T-helper 9 cell (primary cell): ENCODE results near the gene RGS12.

ENCODE experiments used
- DNase-seq: peaks from one replicate; pipeline ENCODE4 v3.0.0-alpha.2; 2020

The RGS12 gene

DNA sequence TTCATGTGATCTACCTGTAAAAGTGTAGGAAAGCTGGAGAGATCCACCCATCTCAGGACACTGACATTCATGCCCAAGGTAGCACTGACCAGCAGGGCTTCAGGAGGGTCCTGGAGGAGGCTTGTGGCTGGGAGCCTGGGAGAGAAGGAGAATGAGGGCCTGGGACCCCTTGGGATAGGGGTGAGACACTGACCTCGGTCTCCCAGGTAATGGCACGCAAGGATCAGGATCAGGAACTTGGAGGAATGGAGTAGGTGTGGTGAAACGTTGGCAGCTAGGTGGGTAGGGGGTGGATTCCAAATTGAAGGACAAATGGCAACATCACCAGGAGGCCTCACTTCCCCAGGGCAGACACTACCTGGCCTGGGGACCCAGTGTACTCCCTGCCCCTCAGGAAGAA is 12.4 kb upstream of the RGS12 start:
- DNase-seq: no peak

DNA sequence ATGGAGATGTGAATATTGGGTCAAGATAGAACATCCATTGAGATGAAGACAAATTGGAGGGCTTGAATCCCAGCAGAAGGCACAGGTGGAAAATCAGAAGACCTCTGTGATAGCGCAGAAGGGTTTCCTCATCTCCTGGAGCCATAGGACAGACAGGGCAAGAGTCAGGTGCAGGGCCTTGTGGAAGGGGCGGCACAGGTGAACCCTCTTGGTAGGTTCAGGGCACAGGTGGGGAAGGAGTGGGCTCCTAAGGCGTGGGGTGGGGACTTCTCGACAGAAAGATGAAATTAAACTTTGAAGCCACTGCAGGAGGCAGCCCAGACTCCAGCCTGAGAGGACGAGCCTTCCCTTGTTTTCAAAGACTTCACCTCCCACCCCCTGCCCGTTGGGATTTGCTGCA is 9.3 kb upstream of the RGS12 start:
- DNase-seq: no peak

- no peak for DNase-seq
These were observed 8.9 kb upstream of the RGS12 start for GRCh38 chr4:3283916-3284315.

DNA sequence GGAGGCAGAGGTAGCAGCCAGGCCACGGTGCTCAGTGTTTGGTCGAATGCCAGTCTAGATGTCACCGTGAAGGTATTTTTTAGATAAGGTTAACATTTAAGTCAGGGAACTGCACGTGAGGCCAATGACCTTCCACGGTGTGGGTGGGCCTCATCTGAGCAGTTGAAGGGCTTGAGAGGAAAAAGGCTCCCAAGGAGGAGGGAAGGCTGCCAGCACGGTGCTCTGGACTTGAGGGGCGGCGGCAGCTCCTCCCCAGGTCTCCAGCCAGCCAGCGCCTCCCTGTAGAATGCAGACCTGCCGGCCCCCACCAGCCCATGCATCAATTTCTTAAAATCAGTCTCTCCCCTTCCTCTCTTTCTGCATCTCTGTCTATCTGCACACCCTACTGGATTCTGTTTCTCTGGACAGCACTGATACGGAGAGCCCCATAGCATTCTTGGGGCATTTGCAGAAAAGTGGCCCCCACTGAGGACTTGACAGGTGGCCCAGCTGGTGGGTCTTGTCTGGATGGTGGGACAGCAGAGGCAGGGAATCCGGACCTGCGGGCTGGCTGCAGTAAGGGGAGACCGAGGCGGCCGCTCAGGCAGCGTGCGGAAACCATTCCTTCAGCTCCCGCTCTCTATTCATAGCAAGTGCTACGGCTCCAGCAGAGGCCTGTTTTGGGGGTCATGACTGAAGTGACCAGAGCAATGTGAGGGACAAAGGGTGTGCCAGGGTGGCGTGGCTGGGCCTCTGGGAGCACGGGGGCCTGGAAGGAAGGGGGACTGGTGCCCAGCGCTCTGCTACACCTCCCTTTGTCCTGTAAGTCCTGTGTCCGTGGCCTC is 7.9 kb upstream of the RGS12 start:
- DNase-seq: no peak

DNA sequence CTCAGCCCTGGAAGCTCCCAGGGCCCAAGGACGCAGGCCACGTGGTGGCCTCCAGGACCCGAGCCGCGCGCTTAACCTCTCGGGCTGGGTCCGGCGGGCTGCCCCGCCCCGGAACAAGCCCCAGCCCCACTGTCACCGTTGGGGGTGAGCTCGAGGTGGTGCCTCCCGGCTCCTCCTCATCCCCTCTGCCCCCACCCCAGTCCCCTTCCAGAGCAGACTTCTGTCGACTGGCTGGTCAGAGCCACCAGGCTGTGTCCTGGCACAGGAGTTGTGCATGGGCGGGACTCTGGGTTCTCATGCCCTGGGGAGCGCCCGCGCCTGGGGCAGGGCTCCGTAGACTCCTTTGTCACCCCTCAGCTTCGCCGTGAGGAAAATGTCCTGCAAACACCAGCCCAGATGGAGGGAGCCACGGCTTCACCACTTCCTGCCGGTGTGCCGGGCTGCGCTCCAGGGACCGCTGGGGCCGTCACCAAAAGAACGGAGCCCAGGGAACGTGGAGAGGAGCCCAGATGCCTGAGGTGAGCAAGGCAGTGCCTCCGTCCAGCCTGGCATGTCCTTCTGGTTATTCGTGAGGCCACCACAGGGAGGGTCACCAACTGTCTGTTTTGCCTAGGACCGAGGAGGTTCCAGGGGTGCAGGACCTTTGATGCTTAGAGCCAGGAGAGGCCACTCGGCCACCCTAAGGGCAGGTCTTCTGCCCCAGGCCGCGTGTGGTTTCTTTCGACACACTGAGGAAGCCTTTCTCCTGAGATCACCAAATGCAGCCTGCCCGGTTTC is 7.1 kb upstream of the RGS12 start:
- no peak for DNase-seq

DNA sequence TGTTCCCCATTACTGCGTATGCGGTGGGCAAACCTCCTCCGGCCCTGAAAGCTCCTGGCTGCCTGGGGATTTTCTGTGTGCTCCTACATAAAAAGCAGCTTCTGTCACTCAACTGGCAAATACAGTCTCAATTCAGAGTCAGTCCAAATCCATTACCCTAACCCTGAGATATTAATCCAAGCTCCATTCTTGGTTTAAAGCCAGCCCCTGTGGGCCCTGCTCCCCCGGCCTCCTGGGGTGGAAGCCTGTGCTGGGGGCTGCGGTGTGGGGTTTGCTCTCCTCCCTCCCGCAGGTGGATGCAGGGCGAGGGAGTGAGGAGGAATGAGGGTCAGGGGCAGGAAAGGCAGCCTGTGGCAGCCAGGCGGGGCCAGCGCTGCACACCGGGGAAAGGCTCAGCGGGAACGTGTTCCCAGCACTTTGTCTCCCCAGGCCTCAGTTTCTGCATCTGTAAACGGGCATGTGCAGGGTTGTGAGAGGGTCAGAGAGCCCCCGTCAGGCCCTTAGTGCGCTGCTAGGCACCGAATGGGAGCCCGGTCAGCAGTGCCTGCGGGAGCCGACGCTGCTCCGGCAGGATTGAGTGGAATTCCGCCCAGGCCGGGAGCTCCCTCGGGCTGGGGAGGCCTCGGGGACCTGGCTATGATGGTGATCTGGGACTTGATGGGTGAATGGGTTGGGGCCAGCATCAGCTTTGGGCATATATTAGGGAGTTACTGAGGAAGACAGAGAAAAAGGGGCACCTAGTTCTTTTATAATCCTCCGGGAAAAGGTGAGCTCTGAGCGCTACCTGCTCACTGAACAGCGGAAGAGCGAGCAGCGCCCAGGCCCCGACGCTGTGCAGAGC is 6.3 kb upstream of the RGS12 start:
- DNase-seq: no peak

GRCh38 chr4:3287271-3287971 is 5.4 kb upstream of the RGS12 start:
- DNase-seq: no peak

DNA sequence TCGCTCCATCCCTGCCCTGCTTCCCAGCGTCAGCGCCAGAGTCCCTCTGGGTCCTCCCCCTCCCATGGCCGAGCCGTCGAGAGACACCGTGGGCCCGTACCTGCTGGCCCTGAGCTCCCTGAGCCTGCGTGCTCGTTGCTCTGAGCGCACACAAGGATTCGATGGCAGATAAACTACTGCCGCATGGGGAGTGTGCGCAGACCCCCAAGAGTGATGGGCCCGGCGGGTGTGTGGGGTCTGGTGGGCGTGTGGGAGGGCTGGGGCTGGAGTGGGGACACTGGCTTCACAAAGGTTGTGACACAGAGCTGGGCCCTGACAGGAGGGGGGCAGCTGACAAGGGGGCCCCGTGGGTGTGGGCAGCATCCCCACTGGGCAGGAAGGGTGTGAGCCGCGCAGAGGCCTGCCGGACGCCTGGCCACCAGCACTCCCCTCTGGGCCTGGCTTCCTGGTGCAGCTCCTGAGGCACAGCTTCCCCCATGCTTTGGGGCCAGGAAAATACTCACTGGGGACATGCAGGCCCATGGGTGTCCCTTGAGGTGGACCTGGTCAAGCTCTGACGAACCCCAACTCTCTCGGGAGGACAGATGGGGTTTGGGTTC is 4.8 kb upstream of the RGS12 start:
- no peak for DNase-seq

DNA sequence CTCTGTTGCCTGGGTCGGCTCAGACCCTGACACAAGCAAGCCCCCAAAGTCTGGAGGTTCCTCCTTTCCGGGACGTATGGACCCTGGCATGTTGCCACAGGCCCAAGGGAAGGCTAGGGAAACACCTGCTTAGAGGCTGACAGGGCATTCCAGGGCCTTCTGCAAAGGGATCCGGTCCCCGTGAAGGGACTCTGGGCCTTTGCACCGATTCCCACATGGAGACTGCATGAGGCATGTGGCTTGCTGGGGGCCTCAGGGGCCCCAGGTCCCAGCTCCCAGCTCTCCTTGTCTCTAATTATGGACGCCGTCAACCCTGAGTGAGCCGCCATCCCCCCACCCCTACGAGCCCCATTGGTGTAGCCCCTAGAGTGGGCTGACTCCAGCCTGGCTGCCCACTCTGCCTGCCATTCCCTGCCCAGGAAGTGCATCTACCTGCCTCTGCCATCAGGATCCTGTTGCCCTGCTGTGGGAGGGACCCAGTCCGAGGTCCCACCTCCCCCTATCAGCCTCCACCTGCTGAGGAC is 4.2 kb upstream of the RGS12 start:
- no peak for DNase-seq

GRCh38 chr4:3290476-3290875 is 2.3 kb upstream of the RGS12 start:
- no peak for DNase-seq

DNA sequence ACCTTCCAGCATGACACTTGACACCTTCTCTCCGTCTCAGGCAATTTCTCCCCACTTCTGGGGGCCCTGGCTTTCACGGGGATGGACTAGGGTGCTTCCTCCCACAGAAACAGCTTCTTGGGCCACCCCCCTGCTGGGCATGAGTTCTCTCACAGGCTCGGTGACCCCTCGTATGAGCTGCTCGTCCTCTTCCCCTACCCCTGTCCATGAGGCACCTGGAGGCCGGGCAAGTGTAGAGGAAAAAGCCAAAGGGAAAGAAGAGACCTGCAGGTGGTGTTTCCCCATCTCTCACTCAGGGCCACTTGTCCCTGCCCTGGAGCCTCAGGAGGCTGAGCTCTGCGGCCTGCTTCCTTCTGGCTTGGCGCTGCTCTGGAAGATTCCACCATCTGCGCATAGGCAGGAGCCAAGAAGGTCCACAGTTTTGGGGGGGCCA is 1.9 kb upstream of the RGS12 start:
- DNase-seq: no peak

DNA sequence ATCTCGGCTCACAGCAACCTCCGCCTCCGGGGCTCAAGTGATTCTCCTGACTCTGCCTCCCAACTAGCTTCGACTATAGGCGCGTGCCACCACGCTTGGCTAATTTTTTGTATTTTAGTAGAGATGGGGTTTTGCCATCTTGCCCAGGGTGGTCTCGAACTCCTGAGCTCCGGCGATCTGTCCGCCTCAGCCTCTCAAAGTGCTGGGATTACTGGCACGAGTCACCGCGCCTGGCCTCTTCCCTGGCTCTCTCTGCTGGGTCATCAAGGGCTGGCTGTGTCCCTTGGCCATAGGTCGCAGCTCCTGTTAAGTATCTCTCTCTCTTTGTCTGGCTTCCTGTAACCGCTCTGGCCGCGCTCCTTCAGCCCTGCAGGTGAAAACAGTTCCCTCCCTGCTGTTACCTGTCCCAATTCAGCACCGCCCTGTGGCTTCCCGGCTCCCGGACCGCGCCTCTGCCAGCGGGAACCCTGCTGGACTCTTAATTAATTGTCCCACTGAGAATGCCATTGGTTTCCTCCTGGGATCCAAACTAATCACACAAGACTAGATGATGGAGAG is 1.3 kb upstream of the RGS12 start:
- DNase-seq: no peak

- DNase-seq: no peak
These were observed 751 bp upstream of the RGS12 start for GRCh38 chr4:3291969-3292570.

- no peak for DNase-seq
These were observed 875 bp downstream of the RGS12 start for GRCh38 chr4:3293401-3294391.

DNA sequence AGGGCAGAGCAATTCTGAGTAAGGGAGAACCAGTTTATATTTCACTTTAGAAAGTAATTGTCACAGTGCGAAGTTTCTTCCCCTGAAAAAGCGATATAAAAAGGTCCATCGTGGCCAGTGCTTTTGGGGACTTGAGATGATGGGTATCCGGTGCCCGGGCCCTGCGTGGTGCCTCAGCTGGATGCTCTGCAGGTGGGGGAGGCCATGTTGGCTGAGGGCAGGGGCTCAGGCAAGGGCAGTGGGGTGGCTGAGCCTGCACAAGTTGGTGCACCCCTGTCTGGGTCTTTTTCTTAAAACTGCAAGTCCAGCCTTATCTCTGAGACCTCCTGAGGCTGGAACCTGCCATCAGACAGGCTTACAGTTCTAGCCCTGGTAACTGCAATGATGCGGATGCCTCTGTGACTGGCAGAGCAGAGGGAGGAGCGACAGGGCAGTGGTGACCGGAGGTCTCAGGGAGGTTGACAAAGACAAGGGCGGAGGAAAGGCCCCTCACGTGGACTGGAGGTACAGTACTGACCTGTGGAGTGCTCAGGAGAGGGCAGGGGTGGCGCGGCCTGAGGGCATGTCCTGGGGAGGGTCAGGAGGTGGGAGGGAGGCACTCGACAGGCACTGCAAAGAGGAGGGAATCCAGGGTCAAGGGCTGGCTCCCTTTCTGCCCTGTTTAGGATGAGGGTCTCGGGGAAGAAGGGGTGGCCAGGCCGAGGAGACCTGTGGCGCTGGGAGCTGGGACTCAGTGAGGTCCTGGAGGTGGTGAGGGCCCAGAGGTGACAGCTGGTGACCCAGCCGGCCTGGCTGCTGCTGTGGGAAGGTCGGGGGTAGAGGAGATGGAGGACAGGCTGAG is 1.8 kb downstream of the RGS12 start:
- no peak for DNase-seq

DNA sequence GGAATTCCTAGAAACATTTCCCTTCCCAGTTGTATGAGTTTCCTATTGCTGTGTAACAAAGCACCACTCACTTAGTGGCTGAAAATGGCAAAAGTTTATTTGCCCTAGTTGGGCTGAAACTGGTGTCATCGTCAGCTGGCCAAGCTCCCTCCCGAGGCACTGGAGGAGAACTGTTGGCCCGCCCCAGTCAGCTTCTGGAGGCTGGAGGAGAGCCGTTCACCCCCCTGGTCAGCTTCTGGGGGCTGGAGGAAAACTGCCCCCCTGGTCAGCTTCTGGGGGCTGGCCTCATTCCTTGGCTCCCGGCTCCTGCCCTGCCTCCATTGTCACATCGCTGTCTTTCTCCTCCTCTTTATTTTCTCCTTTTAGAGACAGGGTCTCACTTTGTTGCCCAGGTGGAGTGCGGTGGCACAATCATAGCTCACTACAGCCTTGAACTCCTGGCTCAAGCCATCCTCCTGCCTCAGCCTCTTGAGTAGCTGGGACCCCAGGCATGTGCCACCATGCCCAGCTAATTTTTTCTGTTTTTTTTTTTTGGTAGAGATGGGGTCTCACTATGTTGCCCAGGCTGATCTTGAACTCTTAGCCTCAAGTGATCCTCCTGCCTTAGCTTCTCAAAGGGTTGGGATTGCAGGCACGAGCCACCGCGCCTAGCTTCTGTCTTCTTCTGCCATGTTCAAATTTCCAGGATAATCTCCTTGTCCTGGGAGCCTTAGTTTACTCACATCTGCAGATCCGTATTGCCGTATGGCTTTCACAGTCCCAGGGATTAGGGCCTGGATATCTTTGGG is 3.2 kb downstream of the RGS12 start:
- no peak for DNase-seq

DNA sequence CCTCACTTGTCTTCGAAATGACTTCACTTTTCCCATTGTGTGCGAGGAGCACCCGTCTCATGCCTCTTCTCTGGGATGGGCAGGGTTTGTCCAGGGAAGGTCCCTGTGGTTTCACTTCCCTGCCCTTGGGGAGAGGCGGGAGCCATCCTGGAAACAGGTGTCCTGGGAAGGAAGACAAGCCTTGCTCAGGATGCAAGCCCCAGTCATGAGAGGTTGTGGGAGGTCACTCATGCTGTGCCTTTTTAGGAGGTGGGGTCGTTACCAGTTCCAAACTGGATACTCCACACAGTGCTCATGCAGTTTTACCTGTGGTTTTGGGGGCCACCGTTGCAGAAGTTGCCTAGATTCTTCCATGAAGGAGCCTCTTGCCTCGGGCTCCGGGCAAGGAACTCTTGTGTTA is 3.8 kb downstream of the RGS12 start:
- no peak for DNase-seq
